GM23248 (cell line): ENCODE measurements around the gene BDH1.

Source experiments
- EZH2 ChIP-seq: fragments of 200-600 bp; sonication (generic); IDR thresholded peaks from 2 replicates; pipeline ENCODE4 v1.6.1; 2018; ENCODE audit warnings: antibody characterized with exemption, mild to moderate bottlenecking; ENCODE audit not compliant: insufficient read depth, poor library complexity, severe bottlenecking
- EZH2phosphoT487 ChIP-seq: fragments of 200-600 bp; sonication (generic); IDR thresholded peaks from 2 replicates; pipeline ENCODE4 v1.6.1; 2018; ENCODE audit warnings: antibody characterized with exemption, moderate library complexity, mild to moderate bottlenecking, low read depth; ENCODE audit not compliant: insufficient read depth

DNA sequence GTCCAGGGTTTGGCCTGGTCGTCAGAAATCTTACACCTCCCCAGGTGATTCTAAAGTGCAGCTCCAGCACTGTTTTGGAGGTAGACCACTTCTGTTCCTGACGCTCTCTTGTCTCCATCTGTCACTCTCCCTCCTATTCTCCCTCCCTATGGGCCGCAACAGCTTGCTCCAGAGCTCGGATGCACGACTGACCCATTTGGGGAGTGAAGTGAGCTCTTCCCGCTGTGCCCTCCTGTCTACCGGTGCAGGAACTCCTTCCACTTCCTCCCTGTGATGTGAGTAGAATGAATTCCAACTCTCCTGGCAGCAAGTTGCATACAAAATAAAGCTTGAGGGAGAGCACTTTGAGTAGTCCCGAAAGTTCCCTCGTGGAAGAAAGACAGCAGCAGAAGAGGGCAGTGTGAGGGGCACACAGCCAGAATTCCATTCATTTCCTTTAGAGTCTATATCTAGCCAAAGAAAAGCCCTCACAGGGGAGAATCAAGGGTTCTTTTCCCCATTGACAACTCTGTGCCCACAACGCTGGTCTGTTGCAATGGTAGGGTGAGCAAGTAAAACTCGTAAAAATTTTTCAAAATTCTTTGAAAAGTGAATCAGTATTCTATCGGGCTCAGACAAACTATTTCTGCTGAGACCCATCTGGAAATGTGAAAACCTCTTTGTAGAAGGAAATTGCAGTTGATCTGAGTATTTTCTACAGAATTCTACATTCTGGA, 39.9 kb upstream of the BDH1 start:
- TF ChIP-seq EZH2 (no peak), EZH2phosphoT487 (no peak)
